Measurements from ENCODE around the gene MCF2L2.

GRCh38 chr3:183318877-183319276 is 109.5 kb downstream of the MCF2L2 start:
- TF ChIP-seq CTCF (IDR thresholded peaks at IDR 0.05) (no peak), ZFX (IDR thresholded peaks at IDR 0.05; ENCODE audit: borderline replicate concordance) (no peak)

Measured in 22Rv1 (cell line).